Superior temporal gyrus (tissue), 1 donor: ENCODE data around the gene C1orf94.
"Not testable (repeated sequence)": the region's sequence is repeated elsewhere in the genome, so short reads cannot be mapped to it uniquely, and the experiment has no call there.

ENCODE experiments used
- DNase-seq: peaks from one replicate; pipeline ENCODE4 v3.0.0-alpha.2; 2016; ENCODE audit errors: extremely low spot score

Gene C1orf94

GRCh38 chr1:34164771-34165391 is 11.8 kb upstream of the C1orf94 start, which contains the start of gene CSMD2:
Gene CSMD2 (minus strand): TSS chr1:34165230. CDS start chr1:34165097, 133 bp downstream.
- peak; percentile 84 for DNase-seq

GRCh38 chr1:34165422-34165921 is 11.2 kb upstream of the C1orf94 start:
- DNase-seq = peak; percentile 36

GRCh38 chr1:34166191-34166624 is 10.5 kb upstream of the C1orf94 start:
- peak; percentile 35 for DNase-seq

- peak; percentile 81 for DNase-seq
These were observed 9.9 kb upstream of the C1orf94 start for GRCh38 chr1:34166625-34167361.

GRCh38 chr1:34167389-34167788 is 9.3 kb upstream of the C1orf94 start:
- no peak for DNase-seq

- DNase-seq = no peak
These were observed 963 bp upstream of the C1orf94 start for GRCh38 chr1:34175744-34176143.

- no peak for DNase-seq
These were observed 1.4 kb downstream of the C1orf94 start for GRCh38 chr1:34178072-34178471.

GRCh38 chr1:34183381-34183780 is 6.7 kb downstream of the C1orf94 start:
- not testable (repeated sequence) for DNase-seq

GRCh38 chr1:34186741-34187494 is 10.2 kb downstream of the C1orf94 start:
- no peak for DNase-seq

GRCh38 chr1:34188418-34188817 is 11.7 kb downstream of the C1orf94 start:
- no peak for DNase-seq

GRCh38 chr1:34188985-34189384 is 12.3 kb downstream of the C1orf94 start:
- DNase-seq = no peak

GRCh38 chr1:34190692-34191091 is 14.0 kb downstream of the C1orf94 start:
- no peak for DNase-seq

- DNase-seq = no peak
These were observed 15.9 kb downstream of the C1orf94 start for GRCh38 chr1:34192621-34193020.

- DNase-seq = no peak
These were observed 23.2 kb downstream of the C1orf94 start for GRCh38 chr1:34199927-34200326.

GRCh38 chr1:34212673-34213072 is 36.0 kb downstream of the C1orf94 start:
- no peak for DNase-seq

GRCh38 chr1:34213956-34214355 is 37.2 kb downstream of the C1orf94 start:
- no peak for DNase-seq

GRCh38 chr1:34231441-34231840 is 54.7 kb downstream of the C1orf94 start:
- no peak for DNase-seq

GRCh38 chr1:34235594-34235993 is 58.9 kb downstream of the C1orf94 start:
- no peak for DNase-seq

GRCh38 chr1:34236089-34236488 is 59.4 kb downstream of the C1orf94 start:
- no peak for DNase-seq

GRCh38 chr1:34237151-34237815 is 60.6 kb downstream of the C1orf94 start:
- no peak for DNase-seq

GRCh38 chr1:34245967-34246366 is 69.3 kb downstream of the C1orf94 start:
- DNase-seq = no peak

- DNase-seq = no peak
These were observed 73.6 kb downstream of the C1orf94 start for GRCh38 chr1:34250342-34250741.
